Measurements from ENCODE around the gene ZNF487. TPM values are rescaled to one million over a fixed set of nuclear protein-coding genes. Genes with fewer than 3 reads are reported as not detected.

ZNF487 gene
- total RNA-seq, 2 experiments from 2014 or later, result 6.1 TPM

- H3K36me3 Mint-ChIP-seq (ENCODE audit: low read depth), result peaks cover 53% of the 10 kb centered on the region
- ChIA-PET CTCF (interaction anchor here (0.8 to 1.4 kb wide), 8 partner anchors 9 to 115 kb away, joined by 3 to 7 read pairs (median 3); no protein-coding TSS in a partner anchor), POLR2A (interaction anchor here (0.7 to 7.7 kb wide), 19 partner anchors 8 to 279 kb away, joined by 3 to 197 read pairs (median 5); partner anchors contain the start of genes CSGALNACT2 and ZNF487)
- peak overlapping the region; percentile 96 for H3K27ac Mint-ChIP-seq
- H3K4me1 Mint-ChIP-seq, result peaks cover 36% of the 10 kb centered on the region
- H3K9me3 Mint-ChIP-seq, result no peaks in the 10 kb centered on the region
- DNase-seq, result peak; percentile 88
- no peaks in the 10 kb centered on the region for H3K27me3 Mint-ChIP-seq
- peak overlapping the region; percentile 86 for H3K4me3 Mint-ChIP-seq
These were observed 29.2 kb upstream of the ZNF487 start for GRCh38 chr10:43407576-43408330.

DNA sequence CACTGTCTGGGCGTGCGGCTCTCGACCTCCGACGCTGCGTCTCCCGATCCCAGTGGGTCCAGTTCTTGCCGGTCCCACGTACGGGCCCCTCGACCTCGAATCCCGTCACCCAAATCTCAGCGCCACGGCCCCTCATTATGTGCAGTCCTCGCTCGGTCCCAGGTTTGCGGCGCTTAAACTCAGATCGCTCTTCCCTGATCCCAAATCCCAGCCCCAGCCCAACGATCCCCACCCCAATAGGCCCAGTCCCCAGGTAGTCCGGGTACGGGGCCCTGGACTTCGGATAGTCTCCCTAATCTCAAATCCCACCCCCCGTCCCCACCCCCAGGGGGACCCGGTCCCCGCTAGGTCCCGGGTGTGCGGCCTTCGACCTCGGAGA lies 28.6 kb upstream of the ZNF487 start:
- H3K27ac Mint-ChIP-seq, result peak overlapping the region; percentile 96
- ChIA-PET POLR2A (interaction anchor here (1.0 to 7.7 kb wide), 14 partner anchors 8 to 279 kb away, joined by 3 to 197 read pairs (median 6); partner anchors contain the start of genes CSGALNACT2 and ZNF487), CTCF (interaction anchor here (0.8 to 1.0 kb wide), 4 partner anchors 12 to 54 kb away, joined by 3 read pairs; no protein-coding TSS in a partner anchor)
- peak overlapping the region; percentile 86 for H3K4me3 Mint-ChIP-seq
- H3K4me1 Mint-ChIP-seq, result peaks cover 30% of the 10 kb centered on the region
- DNase-seq, result no peak
- no peaks in the 10 kb centered on the region for H3K27me3 Mint-ChIP-seq
- peaks cover 47% of the 10 kb centered on the region for H3K36me3 Mint-ChIP-seq (ENCODE audit: low read depth)
- H3K9me3 Mint-ChIP-seq, result no peaks in the 10 kb centered on the region

- POLR2A ChIA-PET, result interaction anchor here (0.7 to 8.5 kb wide), 23 partner anchors 11 to 280 kb away, joined by 3 to 197 read pairs (median 5); partner anchors contain the start of genes CSGALNACT2 and ZNF487
- Mint-ChIP-seq H3K9me3 (no peaks in the 10 kb centered on the region), H3K36me3 (ENCODE audit: low read depth) (peaks cover 42% of the 10 kb centered on the region), H3K4me1 (peaks cover 26% of the 10 kb centered on the region), H3K27ac (peak within 1 kb of the TSS; percentile 96), H3K4me3 (peak within 1 kb of the TSS; percentile 86), H3K27me3 (no peaks in the 10 kb centered on the region)
- DNase-seq, result peak; percentile 96
- CTCF ChIA-PET, result interaction anchor here (1.0 to 2.7 kb wide), 3 partner anchors 10 to 53 kb away, joined by 3 to 14 read pairs (median 11); no protein-coding TSS in a partner anchor
These were observed 28.1 kb upstream of the ZNF487 start, which contains the start of gene HNRNPF for GRCh38 chr10:43408710-43409384. TSS of gene HNRNPF (minus strand) at chr10:43409186. CDS start at chr10:43387884, 21,302 bp downstream.

DNA sequence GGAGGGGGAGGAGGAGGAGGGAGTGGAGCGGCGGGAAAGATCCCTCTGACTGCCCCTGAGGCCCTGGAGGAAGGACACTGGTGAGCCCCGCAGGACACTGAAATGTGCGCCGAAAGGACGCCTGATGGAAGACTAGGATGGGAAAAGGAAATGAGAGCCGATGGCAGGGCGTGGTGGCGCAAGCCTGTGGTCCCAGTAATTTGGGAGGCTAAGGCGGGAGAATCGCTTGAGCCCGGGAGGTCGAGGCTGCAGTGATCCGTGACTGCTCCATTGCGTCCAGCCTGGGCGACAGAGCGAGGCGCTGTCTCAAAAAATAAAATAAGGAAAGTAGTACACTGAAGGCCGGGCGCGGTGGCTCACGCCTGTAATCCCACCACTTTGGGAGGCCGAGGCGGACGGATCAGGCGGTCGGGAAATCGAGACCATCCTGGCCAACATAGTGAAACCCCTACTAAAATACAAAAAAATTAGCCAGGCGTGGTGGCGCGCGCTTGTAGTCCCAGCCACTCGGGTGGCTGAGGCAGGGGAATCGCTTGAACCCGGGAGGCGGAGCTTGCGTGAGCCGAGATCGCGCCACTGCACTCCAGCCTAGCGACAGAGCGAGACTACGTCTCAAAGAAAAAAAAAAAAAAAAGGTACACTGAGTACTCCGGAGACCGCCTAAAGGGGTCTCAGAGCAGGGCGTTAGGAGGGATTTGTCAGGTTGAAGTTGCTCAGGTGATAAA lies 27.4 kb upstream of the ZNF487 start:
- Mint-ChIP-seq H3K27me3 (no peaks in the 10 kb centered on the region), H3K4me1 (peaks cover 22% of the 10 kb centered on the region), H3K4me3 (peak overlapping the region; percentile 86), H3K9me3 (no peaks in the 10 kb centered on the region), H3K36me3 (ENCODE audit: low read depth) (peaks cover 35% of the 10 kb centered on the region), H3K27ac (peak overlapping the region; percentile 96)
- ChIA-PET POLR2A (interaction anchor here (0.7 to 8.5 kb wide), 19 partner anchors 10 to 271 kb away, joined by 3 to 197 read pairs (median 5); partner anchors contain the start of genes CSGALNACT2 and ZNF487), CTCF (interaction anchor here (0.7 to 2.7 kb wide), 6 partner anchors 9 to 39 kb away, joined by 3 to 14 read pairs (median 4); no protein-coding TSS in a partner anchor)
- peak; percentile 86 for DNase-seq

- no peaks in the 10 kb centered on the region for H3K9me3 Mint-ChIP-seq
- POLR2A ChIA-PET, result interaction anchor here (1.3 to 8.5 kb wide), 9 partner anchors 9 to 270 kb away, joined by 3 to 197 read pairs (median 11); partner anchors contain the start of gene ZNF487
- peaks cover 23% of the 10 kb centered on the region for H3K4me1 Mint-ChIP-seq
- H3K27me3 Mint-ChIP-seq, result no peaks in the 10 kb centered on the region
- H3K4me3 Mint-ChIP-seq, result peak overlapping the region; percentile 86
- peak overlapping the region; percentile 96 for H3K27ac Mint-ChIP-seq
- no peak for DNase-seq
- CTCF ChIA-PET, result interaction anchor here (0.7 to 2.7 kb wide), 6 partner anchors 9 to 38 kb away, joined by 3 to 14 read pairs (median 4); no protein-coding TSS in a partner anchor
- H3K36me3 Mint-ChIP-seq (ENCODE audit: low read depth), result peaks cover 28% of the 10 kb centered on the region
These were observed 26.6 kb upstream of the ZNF487 start for GRCh38 chr10:43410345-43410744.

DNA sequence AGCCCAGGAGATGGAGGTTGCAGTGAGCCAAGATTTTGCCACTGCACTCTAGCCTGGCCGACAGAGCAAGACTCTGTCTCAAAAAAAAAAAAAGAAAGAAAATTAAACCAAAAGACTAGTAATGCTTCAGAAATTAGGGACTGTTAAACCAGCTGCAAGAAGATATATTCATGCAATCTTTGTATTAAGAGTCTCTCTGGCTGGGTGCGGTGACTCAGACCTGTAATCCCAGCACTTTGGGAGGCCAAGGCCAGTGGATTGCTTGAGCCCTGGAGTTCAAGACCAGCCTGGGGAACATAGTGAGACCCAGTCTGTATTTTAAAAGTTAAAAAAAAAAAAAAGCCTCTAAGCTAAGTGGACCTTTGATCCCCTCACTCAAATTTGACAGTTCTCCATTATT lies 25.4 kb upstream of the ZNF487 start:
- no peak overlapping the region for H3K4me3 Mint-ChIP-seq
- peaks cover 28% of the 10 kb centered on the region for H3K4me1 Mint-ChIP-seq
- no peaks in the 10 kb centered on the region for H3K9me3 Mint-ChIP-seq
- H3K36me3 Mint-ChIP-seq (ENCODE audit: low read depth), result peaks cover 16% of the 10 kb centered on the region
- CTCF ChIA-PET, result interaction anchor here (2.7 kb wide), 1 partner anchor 16 kb away, joined by 11 read pairs; no protein-coding TSS in a partner anchor
- no peak overlapping the region for H3K27ac Mint-ChIP-seq
- DNase-seq, result no peak
- POLR2A ChIA-PET, result interaction anchor here (1.1 to 8.5 kb wide), 4 partner anchors 8 to 31 kb away, joined by 4 to 197 read pairs (median 102); partner anchors contain the start of gene ZNF487
- no peaks in the 10 kb centered on the region for H3K27me3 Mint-ChIP-seq

DNA sequence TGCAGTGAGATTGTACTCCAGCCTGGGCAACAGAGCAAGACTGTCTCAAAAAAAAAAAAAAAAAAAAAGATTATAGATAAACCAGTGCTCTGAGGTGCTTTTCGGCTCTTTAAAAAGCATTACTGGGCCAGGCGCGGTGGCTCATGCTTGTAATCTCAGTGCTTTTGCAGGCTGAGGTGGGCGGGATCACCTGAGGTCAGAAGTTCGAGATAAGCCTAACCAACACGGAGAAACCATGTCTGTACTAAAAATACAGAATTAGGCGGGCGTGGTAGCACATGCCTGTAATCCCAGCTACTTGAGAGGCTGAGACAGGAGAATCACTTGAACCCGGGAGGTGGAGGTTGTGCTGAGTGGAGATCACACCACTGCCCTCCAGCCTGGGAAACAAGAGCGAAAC lies 21.4 kb upstream of the ZNF487 start:
- Mint-ChIP-seq H3K4me3 (no peak overlapping the region), H3K36me3 (ENCODE audit: low read depth) (peaks cover 5% of the 10 kb centered on the region), H3K27ac (no peak overlapping the region), H3K9me3 (no peaks in the 10 kb centered on the region), H3K4me1 (peaks cover 50% of the 10 kb centered on the region), H3K27me3 (no peaks in the 10 kb centered on the region)
- POLR2A ChIA-PET, result interaction anchor here (1.5 to 8.5 kb wide), 2 partner anchors 8 to 18 kb away, joined by 7 to 136 read pairs; no protein-coding TSS in a partner anchor
- DNase-seq, result no peak
- CTCF ChIA-PET, result no interaction called here

GRCh38 chr10:43417950-43418768 lies 18.8 kb upstream of the ZNF487 start:
- peak; percentile 62 for DNase-seq
- peaks cover 3% of the 10 kb centered on the region for H3K36me3 Mint-ChIP-seq (ENCODE audit: low read depth)
- ChIA-PET POLR2A (interaction anchor here (1.1 to 5.3 kb wide), 9 partner anchors 9 to 280 kb away, joined by 3 to 197 read pairs (median 6); partner anchors contain the start of genes CSGALNACT2, HNRNPF and ZNF487), CTCF (interaction anchor here (0.7 to 3.1 kb wide), 4 partner anchors 8 to 43 kb away, joined by 3 to 14 read pairs (median 8); partner anchors contain the start of genes HNRNPF and ZNF487)
- H3K27me3 Mint-ChIP-seq, result no peaks in the 10 kb centered on the region
- peaks cover 48% of the 10 kb centered on the region for H3K4me1 Mint-ChIP-seq
- no peaks in the 10 kb centered on the region for H3K9me3 Mint-ChIP-seq
- H3K27ac Mint-ChIP-seq, result peak overlapping the region; percentile 97
- peak overlapping the region; percentile 58 for H3K4me3 Mint-ChIP-seq

DNA sequence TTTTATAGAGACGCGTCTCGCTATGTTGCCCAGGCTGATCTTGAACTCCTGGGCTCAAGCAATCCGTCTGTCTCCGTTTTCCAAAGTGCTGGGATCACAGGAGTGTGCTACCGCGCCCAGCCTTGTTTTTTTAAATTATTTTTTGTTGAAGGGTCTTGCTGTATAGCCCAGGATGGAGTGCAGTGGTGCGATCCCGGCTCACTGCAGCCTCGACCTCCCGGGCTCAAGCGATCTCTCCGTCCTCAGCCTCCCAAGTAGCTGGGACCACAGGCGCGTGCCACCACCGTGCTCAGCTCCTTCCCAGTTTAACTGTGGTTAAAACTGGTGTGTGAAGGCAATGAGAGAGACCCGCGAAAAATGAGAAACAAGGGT lies 16.9 kb upstream of the ZNF487 start:
- Mint-ChIP-seq H3K27ac (peak overlapping the region; percentile 97), H3K4me1 (peaks cover 48% of the 10 kb centered on the region), H3K36me3 (ENCODE audit: low read depth) (peaks cover 3% of the 10 kb centered on the region), H3K9me3 (no peaks in the 10 kb centered on the region), H3K4me3 (peak overlapping the region; percentile 62), H3K27me3 (no peaks in the 10 kb centered on the region)
- no peak for DNase-seq
- POLR2A ChIA-PET, result interaction anchor here (0.7 to 5.3 kb wide), 14 partner anchors 8 to 300 kb away, joined by 3 to 197 read pairs (median 6); partner anchors contain the start of genes CSGALNACT2, HNRNPF and ZNF487
- CTCF ChIA-PET, result interaction anchor here (0.9 to 3.1 kb wide), 4 partner anchors 10 to 29 kb away, joined by 3 to 14 read pairs (median 8); partner anchors contain the start of genes HNRNPF and ZNF487

DNA sequence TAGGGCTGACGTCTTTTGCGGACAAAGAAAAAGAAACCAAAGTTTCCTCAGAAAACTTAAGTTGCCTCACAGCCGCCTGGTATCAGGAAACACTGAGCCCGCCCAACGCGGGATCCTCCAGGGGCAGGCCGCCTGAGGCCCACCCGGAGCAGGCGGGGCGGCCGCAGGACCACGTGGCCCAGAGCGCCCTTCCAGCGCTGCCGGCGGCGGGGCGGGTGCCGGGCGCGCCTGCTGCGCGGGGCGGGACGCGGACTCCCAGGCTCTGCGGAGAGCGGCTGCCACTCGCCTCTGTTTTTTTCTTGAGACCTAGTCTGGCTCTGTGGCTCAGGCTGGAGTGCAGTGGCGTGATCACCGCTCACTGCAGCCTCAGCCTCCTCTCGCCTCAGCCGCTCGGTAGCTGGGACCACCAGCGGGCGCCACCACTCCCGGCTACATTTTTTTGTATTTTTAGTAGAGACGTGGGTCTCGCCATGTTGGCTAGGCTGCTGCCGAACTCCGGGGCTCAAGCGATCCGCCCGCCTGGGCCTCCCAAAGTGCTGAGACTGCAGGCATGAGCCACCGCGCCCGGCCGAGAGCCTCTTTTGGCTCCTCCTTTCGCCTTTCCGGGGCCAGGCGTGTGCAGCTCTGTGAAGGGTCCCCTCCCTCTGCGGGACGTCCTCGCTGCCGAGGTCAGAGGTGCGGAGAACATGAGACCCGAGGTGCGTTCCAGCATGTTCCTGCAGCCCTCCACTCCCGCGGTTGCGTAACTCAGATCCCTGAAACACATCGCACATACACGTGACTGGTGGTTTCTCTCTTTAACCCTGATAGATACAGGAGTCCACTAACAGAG lies 16.3 kb upstream of the ZNF487 start:
- CTCF ChIA-PET, result interaction anchor here (0.8 to 3.1 kb wide), 5 partner anchors 11 to 64 kb away, joined by 3 to 14 read pairs (median 7); partner anchors contain the start of genes HNRNPF and ZNF487
- H3K27me3 Mint-ChIP-seq, result no peaks in the 10 kb centered on the region
- H3K4me3 Mint-ChIP-seq, result peak overlapping the region; percentile 85
- H3K4me1 Mint-ChIP-seq, result peaks cover 47% of the 10 kb centered on the region
- peak; percentile 90 for DNase-seq
- H3K36me3 Mint-ChIP-seq (ENCODE audit: low read depth), result peaks cover 3% of the 10 kb centered on the region
- peak overlapping the region; percentile 99 for H3K27ac Mint-ChIP-seq
- POLR2A ChIA-PET, result interaction anchor here (0.7 to 5.3 kb wide), 14 partner anchors 12 to 300 kb away, joined by 3 to 197 read pairs (median 6); partner anchors contain the start of genes CSGALNACT2, HNRNPF and ZNF487
- H3K9me3 Mint-ChIP-seq, result no peaks in the 10 kb centered on the region
